HEK293T (cell line): Measurements from ENCODE around the gene OR13C5.

Experiments used
- BHLHE40 ChIP-seq: fragments of 450-650 bp; IDR thresholded peaks from 2 replicates; pipeline ENCODE4 v1.6.1; 2016; ENCODE audit warnings: mild to moderate bottlenecking, moderate library complexity, borderline replicate concordance
- FOXK2 ChIP-seq: fragments of 450-650 bp; IDR thresholded peaks from 2 replicates; pipeline ENCODE4 v1.6.1; 2016; ENCODE audit warnings: mild to moderate bottlenecking
- FOXM1 ChIP-seq: fragments of 450-650 bp; IDR thresholded peaks from 2 replicates; pipeline ENCODE4 v1.6.1; 2017; ENCODE audit warnings: mild to moderate bottlenecking, borderline replicate concordance
- L3MBTL2 ChIP-seq: fragments of 450-650 bp; conservative IDR thresholded peaks from 2 replicates; pipeline ENCODE4 v1.6.1; 2016; ENCODE audit warnings: mild to moderate bottlenecking
- SUZ12 ChIP-seq: fragments of 450-650 bp; IDR thresholded peaks from 2 replicates; pipeline ENCODE4 v1.6.1; 2016; ENCODE audit warnings: mild to moderate bottlenecking
- TARDBP ChIP-seq: fragments of 450-650 bp; IDR thresholded peaks from 2 replicates; pipeline ENCODE4 v1.6.1; 2016
- TF ChIP-seq, protein P1 (sequence below): fragments of 450-650 bp; IDR thresholded peaks from 2 replicates; pipeline ENCODE4 v1.6.1; 2016

DNA sequence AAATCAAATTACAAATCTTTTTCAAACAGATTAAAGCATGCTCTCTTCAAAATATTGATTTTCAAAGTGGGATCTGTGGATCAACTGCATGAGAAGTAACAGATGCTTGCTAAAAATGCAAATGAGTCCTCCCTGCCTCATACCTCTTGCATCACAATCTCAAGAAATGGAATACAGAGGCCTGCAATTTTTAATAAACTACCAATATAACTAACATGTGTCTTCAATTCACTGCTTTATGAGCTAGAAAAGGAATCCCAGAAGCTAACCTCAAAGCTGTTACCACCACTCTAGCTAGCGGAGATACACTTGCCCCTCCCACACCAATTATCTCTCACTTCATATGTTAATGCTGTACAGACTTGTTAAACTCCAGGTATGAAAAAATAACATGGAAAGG lies 9.6 kb downstream of the OR13C5 start:
- TF ChIP-seq TARDBP (no peak), FOXK2 (no peak), FOXM1 (no peak), BHLHE40 (no peak), L3MBTL2 (no peak), SUZ12 (no peak)
- TF ChIP-seq, protein P1, sequence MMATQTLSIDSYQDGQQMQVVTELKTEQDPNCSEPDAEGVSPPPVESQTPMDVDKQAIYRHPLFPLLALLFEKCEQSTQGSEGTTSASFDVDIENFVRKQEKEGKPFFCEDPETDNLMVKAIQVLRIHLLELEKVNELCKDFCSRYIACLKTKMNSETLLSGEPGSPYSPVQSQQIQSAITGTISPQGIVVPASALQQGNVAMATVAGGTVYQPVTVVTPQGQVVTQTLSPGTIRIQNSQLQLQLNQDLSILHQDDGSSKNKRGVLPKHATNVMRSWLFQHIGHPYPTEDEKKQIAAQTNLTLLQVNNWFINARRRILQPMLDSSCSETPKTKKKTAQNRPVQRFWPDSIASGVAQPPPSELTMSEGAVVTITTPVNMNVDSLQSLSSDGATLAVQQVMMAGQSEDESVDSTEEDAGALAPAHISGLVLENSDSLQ: no peak
